Measurements from ENCODE around the gene USP7.

The USP7 gene

GRCh38 chr16:8861563-8862308, 102.0 kb downstream of the USP7 start:
- DNase-seq (ENCODE audit: low read depth), result no peak

- no peak for DNase-seq (ENCODE audit: low read depth)
Observed at GRCh38 chr16:8859913-8860881, 103.5 kb downstream of the USP7 start.

DNA sequence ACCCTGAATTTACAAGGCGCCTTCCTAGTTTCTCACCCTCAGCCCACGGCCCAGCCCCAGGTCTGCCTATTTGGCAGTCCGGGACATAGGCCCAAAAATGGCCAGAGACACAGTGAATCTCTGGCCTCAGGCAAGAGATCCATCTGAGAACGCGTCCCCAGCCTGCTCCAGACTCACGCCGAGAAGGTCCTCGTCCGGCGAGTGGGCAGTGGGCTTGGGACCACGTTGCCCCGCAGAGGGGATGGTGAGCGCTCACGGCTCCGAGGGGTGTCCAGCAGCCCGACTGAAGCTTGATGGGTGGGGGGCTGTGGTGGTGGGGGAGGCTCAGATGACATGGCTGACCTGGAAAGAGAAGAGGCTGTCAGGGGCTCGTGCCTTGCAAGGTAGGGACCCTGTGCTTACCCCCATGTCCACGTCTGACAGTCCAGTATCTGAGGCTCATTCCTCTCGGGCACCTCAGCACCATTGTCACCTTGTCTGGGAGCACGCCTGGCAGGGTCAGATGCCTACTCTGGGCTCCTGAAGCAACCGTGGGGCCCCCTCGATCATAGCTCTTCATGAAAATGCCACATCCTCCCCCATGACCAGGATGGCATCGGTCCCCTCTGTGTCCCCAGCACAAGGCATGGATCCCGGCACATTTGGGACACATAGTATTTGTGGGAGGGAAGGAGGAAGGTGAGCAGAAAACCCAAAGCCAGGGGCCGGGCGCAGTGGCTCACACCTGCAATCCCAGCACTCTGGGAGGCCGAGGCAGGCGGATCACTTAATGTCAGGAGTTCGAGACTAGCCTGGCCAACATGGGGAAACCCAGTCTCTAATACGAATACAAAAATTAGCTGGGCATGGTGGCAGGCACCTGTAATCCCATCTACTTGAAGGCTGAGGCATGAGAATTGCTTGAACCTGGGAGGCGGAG, 104.5 kb downstream of the USP7 start:
- no peak for DNase-seq (ENCODE audit: low read depth)

DNA sequence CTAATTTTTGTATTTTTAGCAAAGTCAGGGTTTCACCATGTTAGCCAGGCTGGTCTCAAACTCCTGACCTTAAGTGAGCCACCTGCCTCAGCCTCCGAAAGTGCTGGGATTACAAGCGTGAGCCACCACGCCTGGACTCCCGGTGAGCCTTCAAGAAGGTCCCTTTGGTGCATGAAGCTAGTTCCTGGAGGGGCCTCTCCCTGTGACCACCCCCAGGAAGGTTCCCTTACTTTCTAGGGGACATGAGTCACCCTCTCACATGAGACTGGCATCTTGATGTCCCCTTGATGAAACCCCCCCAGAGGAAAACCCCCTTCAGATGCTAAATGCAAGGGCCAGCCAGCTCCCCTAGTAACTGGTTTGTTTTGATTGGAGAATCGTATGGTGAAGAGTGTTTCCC, 107.7 kb downstream of the USP7 start:
- no peak for DNase-seq (ENCODE audit: low read depth)

DNA sequence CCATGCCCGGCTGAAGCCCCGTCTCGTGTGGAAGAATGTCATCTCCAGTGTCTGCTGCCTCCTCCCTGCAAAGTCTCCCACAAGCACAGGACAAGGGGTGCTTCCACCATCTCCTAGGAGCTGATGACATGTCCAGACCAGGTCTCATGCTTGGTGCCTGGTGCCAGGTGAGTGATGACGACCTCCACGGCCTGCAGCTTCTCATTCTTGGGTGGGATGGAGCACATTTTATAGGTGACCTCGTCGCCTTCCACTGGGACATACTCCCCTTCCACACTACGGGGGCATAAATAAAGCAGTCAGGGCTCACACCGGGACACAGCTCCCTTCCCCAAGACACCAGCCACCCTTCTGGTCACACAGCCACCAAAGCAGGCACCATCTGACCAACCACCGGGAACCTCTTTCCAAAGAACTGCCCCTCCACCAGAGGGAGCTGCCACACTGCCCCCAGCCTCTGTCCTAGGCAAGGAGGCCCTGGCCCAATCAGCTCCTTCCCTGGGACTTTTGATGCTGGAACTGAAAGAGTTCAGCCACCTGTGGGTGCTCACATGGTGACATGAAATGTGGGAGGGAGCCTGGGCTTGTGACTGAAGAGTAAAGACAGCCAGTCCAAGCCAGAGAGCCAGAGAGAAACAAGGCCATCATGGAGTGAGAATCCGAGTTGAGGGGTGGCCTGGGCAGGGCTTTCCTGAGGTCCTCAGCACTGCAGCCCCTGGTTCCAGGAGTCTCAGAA, 108.5 kb downstream of the USP7 start:
- no peak for DNase-seq (ENCODE audit: low read depth)

DNA sequence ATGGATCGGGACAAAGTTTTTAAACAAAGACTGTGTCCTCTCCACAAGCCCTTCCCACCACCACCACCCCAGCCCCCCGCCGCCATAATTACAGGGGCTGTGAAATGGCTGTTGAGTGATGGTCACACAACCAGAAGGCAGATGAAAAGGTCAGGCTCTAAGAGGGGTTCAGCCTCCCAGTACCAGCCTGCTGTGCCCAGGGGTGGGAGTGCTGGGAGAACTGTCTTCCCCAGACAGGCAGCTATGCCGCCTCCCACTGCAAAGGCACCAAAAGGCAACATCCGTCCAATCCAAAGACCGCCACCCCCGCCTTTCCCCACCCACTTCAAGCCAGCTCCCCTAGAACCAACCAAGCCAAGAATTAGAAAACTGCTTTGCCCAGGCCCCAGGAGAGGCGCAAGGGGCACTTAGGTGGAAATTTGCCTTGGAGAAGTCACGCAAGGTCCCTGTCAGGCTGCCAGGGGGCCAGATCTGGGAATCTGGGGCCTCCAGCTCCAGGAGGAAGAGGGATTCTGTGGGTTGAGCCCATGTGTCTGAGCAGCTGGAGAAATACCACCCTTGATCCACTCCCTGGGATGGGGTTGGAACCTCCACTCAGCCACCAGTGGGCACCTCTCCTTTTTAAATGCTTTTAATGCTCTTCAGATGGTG, 109.3 kb downstream of the USP7 start:
- DNase-seq (ENCODE audit: low read depth), result no peak

- no peak for DNase-seq (ENCODE audit: low read depth)
Observed at GRCh38 chr16:8853611-8854010, 110.1 kb downstream of the USP7 start.

- DNase-seq (ENCODE audit: low read depth), result no peak
Observed at GRCh38 chr16:8853150-8853549, 110.6 kb downstream of the USP7 start.

- DNase-seq (ENCODE audit: low read depth), result no peak
Observed at GRCh38 chr16:8852534-8852933, 111.2 kb downstream of the USP7 start.

- DNase-seq (ENCODE audit: low read depth), result no peak
Observed at GRCh38 chr16:8851761-8852403, 111.8 kb downstream of the USP7 start.

DNA sequence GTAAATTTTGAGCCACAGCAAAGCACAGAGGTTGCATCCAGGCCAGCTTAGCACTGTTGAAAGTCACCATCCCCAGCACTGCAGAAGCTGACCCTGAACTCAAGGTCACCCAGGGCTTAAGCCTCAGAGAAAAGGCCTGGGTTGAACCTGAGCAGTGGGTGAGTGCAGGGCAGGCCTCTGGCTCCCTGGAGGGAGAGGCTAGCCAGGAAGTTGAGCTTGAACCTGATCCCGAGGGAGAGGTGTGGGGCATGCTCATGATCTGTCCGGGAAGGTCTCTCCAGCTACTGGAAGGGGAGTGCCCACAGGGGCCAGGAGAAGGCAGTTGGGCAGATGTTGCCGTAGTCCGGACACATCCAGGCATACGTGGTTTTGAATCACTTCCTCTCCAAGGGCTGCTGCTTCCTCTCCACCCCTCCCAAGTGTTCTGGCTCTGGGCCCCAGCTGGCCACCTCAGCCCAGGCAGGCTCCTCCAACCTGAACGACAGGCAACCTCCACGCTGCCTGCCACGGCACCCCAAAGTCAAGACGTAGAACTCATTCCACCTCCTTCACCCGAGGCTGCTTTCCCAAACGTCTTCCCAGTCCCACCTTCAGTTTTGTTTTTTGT, 113.3 kb downstream of the USP7 start:
- DNase-seq (ENCODE audit: low read depth), result peak; percentile 88

GRCh38 chr16:8849411-8850011, 114.2 kb downstream of the USP7 start:
- DNase-seq (ENCODE audit: low read depth), result peak; percentile 70

DNA sequence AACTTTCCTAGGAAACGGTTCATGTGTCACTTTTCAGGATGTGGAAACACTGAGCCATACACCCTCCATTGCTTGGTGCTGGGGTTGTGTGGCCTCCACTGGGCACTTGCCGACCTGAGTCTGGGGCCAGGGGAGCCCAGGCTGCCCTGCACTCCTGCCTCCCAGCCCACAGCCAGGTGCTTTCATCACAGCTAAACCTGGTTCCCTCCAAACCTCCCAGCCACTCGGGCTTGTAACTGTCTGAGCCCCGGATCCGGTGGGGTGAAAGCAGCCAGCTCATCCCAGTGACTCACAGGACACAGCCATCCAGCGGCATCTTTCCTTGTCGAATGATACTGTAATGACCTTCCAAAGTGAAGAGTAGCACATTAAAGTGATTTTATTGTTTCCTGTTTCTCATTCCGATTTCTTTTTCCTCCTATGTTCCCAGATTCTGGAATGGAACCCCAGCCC, 114.7 kb downstream of the USP7 start:
- DNase-seq (ENCODE audit: low read depth), result peak; percentile 84

DNA sequence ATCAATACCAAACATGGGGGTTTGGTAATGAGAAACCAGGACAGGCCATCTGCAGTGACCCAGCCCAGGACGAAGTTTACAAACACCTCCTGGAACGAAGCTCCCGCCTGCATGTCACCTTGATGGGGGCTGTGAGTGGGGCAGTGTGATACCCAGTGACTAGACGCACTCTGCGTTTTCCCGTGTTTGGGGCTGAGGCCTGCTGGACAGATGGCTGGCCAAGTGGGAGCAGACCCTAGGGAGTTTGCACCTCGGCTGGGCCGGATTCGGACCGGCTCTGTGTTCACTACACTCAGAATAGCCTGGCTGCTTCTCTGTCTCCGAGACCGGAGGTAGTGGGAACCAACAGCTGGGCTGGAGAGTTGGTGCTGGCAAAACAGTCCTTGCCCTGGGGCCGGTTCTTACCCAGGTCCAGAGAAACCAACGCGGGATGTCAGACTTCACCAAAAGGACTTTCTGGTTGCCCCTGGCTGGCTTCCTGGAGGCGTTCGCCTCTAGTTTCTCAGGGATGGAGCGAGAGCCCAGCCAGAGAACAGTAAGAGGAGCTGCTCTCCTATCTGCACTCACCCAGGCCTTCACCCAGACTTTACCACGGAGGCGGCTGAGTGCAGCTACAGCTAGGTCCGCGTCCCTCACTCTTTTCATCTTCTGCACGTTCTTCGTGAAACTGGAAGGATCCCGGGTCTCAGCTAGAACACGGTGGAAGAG, 115.3 kb downstream of the USP7 start:
- DNase-seq (ENCODE audit: low read depth), result no peak

DNA sequence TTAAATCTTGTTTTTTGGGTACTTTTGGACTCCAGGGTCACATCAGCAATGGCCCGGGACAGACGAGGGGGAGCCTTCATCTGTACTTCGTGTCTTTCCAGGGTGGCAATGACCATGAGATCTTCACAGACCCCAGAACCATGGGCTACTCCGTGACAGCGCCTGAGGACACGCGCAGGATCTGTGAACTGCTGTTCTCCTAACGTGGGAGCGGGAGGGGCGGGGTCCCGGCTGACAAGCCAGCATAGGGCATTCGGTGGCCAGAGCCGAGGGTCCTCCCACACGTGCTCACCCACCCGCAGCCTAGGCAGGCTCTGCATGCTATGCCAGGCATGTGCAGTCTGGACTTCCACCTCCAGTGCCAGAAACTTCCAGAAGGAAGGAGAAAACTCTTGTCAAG, 116.1 kb downstream of the USP7 start:
- DNase-seq (ENCODE audit: low read depth), result no peak

DNA sequence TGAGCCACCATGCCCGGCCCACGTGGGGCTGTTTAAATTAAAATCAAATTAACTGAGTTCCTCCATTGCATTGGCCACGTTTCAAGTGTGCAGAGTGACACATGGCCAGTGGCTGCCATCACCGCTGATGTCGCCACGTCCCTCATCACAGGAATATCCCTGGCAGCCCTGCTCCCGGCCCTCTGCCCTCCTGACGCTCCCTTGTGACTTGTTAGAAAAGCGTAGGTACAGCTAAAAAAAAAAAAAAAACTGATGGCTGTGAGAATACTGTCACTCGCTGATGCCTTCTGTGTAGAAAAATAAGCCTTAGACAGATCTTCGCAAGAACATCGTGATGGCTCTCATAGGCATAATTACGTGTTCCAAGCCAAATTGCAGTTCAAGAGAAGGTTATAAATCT, 116.6 kb downstream of the USP7 start:
- DNase-seq (ENCODE audit: low read depth), result no peak

- DNase-seq (ENCODE audit: low read depth), result no peak
Observed at GRCh38 chr16:8846401-8846932, 117.2 kb downstream of the USP7 start.

DNA sequence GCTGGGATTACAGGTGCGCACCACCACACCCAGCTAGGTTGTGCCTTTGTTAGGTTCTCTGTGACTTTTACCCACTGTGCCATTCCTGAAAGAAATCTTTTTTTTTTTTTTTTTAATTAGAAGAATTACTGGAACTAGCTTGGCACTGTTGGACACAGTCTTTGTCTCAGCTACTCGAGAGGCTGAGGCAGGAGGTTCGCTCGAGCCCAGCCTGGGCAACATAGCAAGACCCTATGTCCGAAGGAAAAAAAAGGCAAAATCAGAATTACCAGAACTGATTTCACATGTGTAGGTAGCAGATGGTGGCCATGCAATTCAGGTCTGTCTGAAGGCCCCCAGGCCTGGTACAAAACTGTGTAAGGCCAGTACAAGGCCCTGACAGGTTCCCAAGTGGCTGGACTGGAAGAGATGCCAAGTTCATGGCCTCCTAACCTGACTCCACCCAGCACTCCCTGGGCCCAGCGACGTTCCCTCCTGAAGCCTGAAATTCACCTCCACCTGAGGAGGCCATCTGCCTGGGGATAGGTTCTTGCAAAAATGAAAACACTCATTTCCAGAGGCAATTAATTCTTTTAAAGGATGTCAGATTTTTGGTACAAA, 117.9 kb downstream of the USP7 start:
- no peak for DNase-seq (ENCODE audit: low read depth)

Data from HS-5 (cell line).